ENCODE measurements around the gene SPCS1.

DNA sequence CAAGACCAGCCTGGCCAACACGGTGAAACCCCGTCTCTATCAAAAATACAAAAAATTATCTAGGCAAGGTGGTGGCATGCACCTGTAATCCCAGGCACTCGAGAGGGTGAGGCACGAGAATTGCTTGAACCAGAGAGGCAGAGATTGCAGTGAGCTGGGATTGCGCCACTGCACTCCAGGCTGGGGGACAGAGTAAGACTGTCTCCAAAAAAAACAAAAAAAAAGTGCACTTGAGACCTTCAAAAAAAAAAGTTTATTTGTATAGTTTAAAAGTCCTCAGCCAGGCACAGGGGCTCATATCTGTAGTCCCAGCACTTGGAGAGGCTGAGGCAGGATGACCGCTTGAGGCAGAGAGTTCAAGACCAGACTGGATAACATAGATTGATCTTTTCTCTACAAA is 22.3 kb upstream of the SPCS1 start:
- TF ChIP-seq, protein P1, sequence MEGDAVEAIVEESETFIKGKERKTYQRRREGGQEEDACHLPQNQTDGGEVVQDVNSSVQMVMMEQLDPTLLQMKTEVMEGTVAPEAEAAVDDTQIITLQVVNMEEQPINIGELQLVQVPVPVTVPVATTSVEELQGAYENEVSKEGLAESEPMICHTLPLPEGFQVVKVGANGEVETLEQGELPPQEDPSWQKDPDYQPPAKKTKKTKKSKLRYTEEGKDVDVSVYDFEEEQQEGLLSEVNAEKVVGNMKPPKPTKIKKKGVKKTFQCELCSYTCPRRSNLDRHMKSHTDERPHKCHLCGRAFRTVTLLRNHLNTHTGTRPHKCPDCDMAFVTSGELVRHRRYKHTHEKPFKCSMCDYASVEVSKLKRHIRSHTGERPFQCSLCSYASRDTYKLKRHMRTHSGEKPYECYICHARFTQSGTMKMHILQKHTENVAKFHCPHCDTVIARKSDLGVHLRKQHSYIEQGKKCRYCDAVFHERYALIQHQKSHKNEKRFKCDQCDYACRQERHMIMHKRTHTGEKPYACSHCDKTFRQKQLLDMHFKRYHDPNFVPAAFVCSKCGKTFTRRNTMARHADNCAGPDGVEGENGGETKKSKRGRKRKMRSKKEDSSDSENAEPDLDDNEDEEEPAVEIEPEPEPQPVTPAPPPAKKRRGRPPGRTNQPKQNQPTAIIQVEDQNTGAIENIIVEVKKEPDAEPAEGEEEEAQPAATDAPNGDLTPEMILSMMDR (optimal IDR thresholded peaks at IDR 0.05 in 1 of 3, IDR thresholded peaks at IDR 0.05 in 1 of 3, conservative IDR thresholded peaks at IDR 0.05 in 1 of 3; ENCODE audit: extremely low read depth in 1 of 3, insufficient read depth in 2 of 3, low read length in 3 of 3) = no peak
- TF ChIP-seq EZH2 (IDR thresholded peaks at IDR 0.05; ENCODE audit: low read length) = no peak

Measured in keratinocyte (primary cell).